Daoy (cell line): ENCODE results near the gene ATIC. TPM values are rescaled to one million over a fixed set of nuclear protein-coding genes. Genes with fewer than 3 reads are reported as not detected.

Experiments
- DNase-seq: peaks from one replicate; pipeline ENCODE4 v3.0.0-alpha.2; 2015; ENCODE audit warnings: low read depth
- total RNA-seq: library from RNA; depleted of rRNA; stranded (reverse); fragments of >200 nt; shearing (Covaris generic); gene quantifications from 2 replicates; pipeline ENCODE4 v1.2.3, GENCODE V29; 2014

The ATIC gene
- total RNA-seq, 1 experiment from 2014 or later, result 26.3 TPM

- no peak for DNase-seq
Observed at GRCh38 chr2:215376103-215376780, 64.4 kb downstream of the ATIC start.

- no peak for DNase-seq
Observed at GRCh38 chr2:215377283-215377682, 65.4 kb downstream of the ATIC start.

- no peak for DNase-seq
Observed at GRCh38 chr2:215378045-215378444, 66.2 kb downstream of the ATIC start.

GRCh38 chr2:215379039-215379438, 67.2 kb downstream of the ATIC start:
- no peak for DNase-seq

GRCh38 chr2:215379948-215380347, 68.1 kb downstream of the ATIC start:
- no peak for DNase-seq

- no peak for DNase-seq
Observed at GRCh38 chr2:215380699-215381098, 68.8 kb downstream of the ATIC start.

DNA sequence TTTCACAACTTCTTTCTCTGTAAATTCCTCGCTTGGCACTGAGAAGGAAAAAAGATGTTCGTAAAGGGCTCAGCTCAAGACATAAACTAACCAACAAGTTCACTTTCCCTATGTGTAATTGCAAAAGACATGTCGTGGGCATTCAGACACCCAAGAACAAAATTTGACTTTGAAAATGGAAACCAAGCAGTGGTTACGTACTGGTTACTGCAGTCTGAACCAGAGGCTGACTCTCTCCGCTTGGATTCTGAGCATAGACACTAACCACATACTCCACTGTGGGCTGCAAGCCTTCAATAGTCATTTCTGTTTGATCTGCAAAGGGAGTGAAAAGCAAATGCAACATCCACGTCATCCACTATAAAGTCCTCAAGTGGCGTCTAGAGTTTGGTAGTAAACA, 70.2 kb downstream of the ATIC start:
- no peak for DNase-seq

DNA sequence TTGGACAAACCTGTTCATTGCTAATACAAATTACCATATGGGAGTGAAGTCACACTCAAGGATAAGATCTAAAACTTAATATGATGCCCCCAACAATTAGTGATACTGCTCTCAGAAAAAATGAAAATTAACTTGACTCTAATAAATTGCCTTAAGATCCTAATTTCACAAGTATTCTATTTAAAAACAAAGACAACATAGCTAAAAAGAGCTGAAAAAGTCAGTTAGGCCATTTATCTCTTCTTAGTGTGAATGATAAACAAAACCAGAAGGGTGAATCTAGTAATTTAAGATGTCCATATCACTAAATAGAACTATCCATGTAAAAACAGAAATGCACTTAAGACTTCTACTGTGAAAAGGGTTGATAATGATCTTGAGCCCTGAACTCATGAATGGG, 70.6 kb downstream of the ATIC start:
- DNase-seq, result no peak

DNA sequence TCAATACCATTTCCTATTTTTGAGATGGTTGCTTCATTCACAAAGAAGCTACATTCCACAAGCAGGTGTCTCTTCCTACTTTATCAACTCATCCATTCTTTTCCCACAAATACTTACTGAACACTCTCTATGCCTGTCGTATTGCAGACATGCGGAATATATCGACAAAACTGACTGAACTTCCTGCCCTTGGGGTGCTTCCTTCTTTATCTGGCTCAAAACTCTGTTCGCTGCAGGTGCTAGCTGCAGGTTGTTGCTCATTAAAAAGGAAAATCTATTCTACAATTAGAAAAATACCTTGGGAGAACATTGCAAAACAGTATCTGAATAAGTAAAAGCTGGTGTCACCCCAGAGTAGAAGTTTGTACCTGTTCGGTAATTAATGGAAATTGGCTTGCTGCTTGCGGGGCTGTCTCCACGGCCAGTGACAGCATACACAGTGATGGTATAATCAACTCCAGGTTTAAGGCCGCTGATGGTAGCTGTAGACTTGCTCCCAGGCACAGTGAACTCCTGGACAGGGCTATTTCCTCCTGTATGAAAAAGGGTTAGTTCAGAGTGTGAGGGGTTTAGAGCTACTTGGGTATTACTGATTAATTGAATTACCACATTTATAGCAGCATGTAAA, 71.9 kb downstream of the ATIC start:
- DNase-seq, result no peak

- no peak for DNase-seq
Observed at GRCh38 chr2:215384710-215385109, 72.9 kb downstream of the ATIC start.

GRCh38 chr2:215386566-215386965, 74.7 kb downstream of the ATIC start:
- no peak for DNase-seq

DNA sequence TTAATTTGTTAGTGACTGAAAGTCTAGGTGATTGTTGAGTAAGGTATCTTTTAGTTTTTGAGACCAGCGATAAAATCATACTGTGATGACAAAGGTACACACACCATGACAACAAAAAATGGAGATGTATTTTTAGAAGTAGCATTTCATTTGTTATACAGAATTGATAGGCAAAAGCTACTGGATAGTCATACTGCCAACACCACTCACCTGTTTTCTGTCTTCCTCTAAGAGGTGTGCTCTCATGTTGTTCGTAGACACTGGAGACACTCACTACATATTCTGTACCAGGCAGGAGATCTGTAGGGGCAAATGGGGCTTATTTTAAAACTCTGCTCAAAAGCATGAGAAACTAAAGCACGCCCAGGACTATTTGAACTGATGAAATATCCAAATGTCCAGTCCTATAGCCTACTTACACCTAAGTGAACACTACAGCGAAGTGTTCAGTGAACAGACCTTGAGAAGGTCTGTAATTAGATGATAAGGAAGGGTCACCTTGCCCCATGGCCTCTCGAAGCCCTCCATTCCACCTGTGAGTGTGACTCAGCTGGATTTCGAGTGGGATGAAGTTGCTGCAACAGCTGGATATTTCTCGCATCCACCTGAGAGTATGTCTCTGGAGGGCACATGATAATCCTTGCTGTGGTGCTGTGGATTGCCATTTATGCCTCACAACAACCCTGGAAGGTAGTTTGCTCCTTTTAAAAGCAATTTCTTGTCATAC, 76.3 kb downstream of the ATIC start:
- DNase-seq, result no peak

- DNase-seq, result no peak
Observed at GRCh38 chr2:215390550-215390913, 78.7 kb downstream of the ATIC start.

- no peak for DNase-seq
Observed at GRCh38 chr2:215391531-215391930, 79.7 kb downstream of the ATIC start.

GRCh38 chr2:215392164-215392563, 80.3 kb downstream of the ATIC start:
- DNase-seq, result no peak

DNA sequence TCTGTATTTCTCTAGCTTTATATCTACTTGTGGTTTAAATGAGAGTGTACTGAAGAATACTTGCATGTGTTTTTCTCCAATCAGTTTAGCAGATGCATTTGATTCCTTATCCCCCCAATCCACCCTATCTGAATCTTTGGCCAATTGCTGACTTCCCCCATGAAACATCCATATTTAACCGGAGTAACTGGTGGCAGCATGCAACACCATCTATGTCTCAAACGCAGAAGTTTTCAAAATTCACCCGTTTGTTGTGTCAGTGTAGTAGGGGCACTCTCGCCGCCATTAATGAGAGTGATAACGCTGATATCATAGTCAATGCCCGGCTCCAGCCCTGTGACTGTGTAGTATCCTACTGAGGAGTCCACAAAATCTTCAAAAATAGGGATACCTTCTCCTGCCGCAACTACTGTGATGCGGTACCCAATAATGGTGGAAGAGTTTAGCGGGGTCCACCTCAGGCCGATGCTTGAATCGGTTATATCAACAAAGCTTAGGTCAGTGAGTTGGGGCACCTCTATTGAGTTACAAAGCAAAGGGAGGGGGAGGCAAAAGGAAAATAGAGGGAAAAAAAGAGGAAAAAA, 80.9 kb downstream of the ATIC start:
- DNase-seq, result no peak

GRCh38 chr2:215394102-215394805, 82.4 kb downstream of the ATIC start:
- DNase-seq, result no peak

- no peak for DNase-seq
Observed at GRCh38 chr2:215395687-215396460, 84.0 kb downstream of the ATIC start.

GRCh38 chr2:215396595-215397313, 84.9 kb downstream of the ATIC start:
- no peak for DNase-seq

DNA sequence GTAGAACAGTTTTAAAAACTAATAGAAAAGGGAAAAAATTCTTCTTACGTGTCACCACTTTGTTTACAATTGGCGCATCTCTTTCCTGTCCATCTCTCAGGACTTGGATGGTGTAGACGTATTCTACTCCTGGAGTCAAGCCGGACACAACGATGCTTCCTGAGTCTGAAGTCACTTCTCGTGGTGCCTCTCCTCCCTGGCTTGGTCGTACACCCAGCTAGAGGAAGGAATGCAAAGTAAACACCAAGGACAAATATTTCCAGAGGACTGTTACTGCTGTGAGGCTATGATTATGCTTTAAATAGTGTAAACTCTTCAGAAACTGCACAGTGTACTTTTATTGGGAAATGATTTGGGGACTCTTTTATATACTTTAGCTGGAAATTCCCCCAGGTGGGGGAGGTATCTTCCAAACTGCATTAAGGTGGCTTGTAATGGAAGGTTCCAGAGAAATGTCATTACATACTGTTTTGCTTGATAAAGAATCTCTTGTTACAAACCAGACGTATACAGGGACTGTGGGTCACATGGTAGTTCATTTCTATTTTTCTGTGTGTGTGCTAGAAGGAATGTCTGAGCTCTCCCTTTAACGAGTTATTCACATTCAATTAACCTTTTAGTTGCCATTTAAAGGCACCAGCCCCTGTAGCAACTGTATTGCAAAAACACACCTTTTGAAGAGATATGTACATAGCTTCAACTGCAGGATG, 85.9 kb downstream of the ATIC start:
- DNase-seq, result no peak
